Lower lobe of right lung (tissue), 2 donors: Measurements from ENCODE around the gene MRPL10. TPM values are rescaled to one million over a fixed set of nuclear protein-coding genes. Genes with fewer than 3 reads are reported as not detected.

Source experiments
- ATAC-seq, 2 donors: fragments of 200-7000 bp; cut with Tn5 transposase; one replicate each; pipeline ENCODE4 v1.9.1; 2020 to 2022; ENCODE audit warnings: mild to moderate bottlenecking in 2 of 2, moderate library complexity in 2 of 2
- DNase-seq: peaks from one replicate; pipeline ENCODE4 v3.0.0-alpha.2; 2020
- H3K27ac ChIP-seq: fragments of 200-600 bp; one replicate; pipeline ENCODE4 v1.8.0; 2022
- H3K27me3 ChIP-seq: fragments of 200-600 bp; one replicate; pipeline ENCODE4 v1.8.0; 2022; ENCODE audit warnings: low read depth
- H3K36me3 ChIP-seq: fragments of 200-600 bp; one replicate; pipeline ENCODE4 v1.8.0; 2022; ENCODE audit warnings: mild to moderate bottlenecking
- H3K4me1 ChIP-seq: fragments of 200-600 bp; one replicate; pipeline ENCODE4 v1.8.0; 2022
- H3K4me3 ChIP-seq: fragments of 200-600 bp; one replicate; pipeline ENCODE4 v1.8.0; 2022; ENCODE audit warnings: mild to moderate bottlenecking
- H3K9me3 ChIP-seq: fragments of 200-600 bp; one replicate; pipeline ENCODE4 v1.8.0; 2022
- intact Hi-C: fragments of 100-400 bp; cut with DNase I; formaldehyde crosslinking; loops from one replicate; pipeline ENCODE4 v1.11.0; 2022
- total RNA-seq: library from RNA; stranded (reverse); fragmentation: NEBNext Ultra II Directional; extraction: Animal tissue kit (Norgen Biotek cat#: 25700); gene quantifications from one replicate; pipeline ENCODE4 v1.2.1, GENCODE V29; 2021
- TF ChIP-seq, protein P1 (sequence below): fragments of 200-600 bp; IDR thresholded peaks from one replicate; pipeline ENCODE4 v1.8.0; 2022; ENCODE audit warnings: antibody characterized with exemption, mild to moderate bottlenecking
- donor health status: DM: no; HTN: yes; CAD: no; lungs with severe emphysema.

Gene MRPL10
- total RNA-seq, 1 donor from 2014 or later, result 33.2 TPM

DNA sequence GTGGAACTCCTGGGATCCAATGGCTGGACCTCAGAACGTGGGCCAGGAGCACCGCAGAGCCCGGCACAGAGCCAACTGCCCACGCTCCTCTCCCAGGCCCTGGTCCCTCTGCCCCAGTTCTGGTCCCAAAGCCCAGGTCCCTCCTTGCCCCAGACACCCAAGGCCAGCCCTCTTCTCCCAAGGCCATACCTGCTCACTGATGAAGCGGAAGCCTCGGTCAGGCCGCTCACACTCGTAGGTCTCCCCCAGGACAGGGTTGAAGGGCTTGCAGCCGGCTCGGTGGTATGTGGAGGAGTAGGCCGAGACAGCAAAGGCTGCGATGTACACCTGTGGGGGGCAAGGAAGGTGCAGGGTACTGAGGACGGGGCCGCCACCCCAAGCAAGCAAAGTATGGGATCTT, 18.3 kb downstream of the MRPL10 start:
- ATAC-seq, result no peak
- TF ChIP-seq, protein P1, sequence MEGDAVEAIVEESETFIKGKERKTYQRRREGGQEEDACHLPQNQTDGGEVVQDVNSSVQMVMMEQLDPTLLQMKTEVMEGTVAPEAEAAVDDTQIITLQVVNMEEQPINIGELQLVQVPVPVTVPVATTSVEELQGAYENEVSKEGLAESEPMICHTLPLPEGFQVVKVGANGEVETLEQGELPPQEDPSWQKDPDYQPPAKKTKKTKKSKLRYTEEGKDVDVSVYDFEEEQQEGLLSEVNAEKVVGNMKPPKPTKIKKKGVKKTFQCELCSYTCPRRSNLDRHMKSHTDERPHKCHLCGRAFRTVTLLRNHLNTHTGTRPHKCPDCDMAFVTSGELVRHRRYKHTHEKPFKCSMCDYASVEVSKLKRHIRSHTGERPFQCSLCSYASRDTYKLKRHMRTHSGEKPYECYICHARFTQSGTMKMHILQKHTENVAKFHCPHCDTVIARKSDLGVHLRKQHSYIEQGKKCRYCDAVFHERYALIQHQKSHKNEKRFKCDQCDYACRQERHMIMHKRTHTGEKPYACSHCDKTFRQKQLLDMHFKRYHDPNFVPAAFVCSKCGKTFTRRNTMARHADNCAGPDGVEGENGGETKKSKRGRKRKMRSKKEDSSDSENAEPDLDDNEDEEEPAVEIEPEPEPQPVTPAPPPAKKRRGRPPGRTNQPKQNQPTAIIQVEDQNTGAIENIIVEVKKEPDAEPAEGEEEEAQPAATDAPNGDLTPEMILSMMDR, result no peak
- no peaks in the 10 kb centered on the region for H3K27me3 ChIP-seq
- intact Hi-C loops, result no loop called here
- H3K4me3 ChIP-seq, result no peak overlapping the region
- peaks cover 16% of the 10 kb centered on the region for H3K4me1 ChIP-seq
- no peaks in the 10 kb centered on the region for H3K9me3 ChIP-seq
- no peak for DNase-seq
- H3K27ac ChIP-seq, result no peak overlapping the region
- peaks cover 93% of the 10 kb centered on the region for H3K36me3 ChIP-seq

DNA sequence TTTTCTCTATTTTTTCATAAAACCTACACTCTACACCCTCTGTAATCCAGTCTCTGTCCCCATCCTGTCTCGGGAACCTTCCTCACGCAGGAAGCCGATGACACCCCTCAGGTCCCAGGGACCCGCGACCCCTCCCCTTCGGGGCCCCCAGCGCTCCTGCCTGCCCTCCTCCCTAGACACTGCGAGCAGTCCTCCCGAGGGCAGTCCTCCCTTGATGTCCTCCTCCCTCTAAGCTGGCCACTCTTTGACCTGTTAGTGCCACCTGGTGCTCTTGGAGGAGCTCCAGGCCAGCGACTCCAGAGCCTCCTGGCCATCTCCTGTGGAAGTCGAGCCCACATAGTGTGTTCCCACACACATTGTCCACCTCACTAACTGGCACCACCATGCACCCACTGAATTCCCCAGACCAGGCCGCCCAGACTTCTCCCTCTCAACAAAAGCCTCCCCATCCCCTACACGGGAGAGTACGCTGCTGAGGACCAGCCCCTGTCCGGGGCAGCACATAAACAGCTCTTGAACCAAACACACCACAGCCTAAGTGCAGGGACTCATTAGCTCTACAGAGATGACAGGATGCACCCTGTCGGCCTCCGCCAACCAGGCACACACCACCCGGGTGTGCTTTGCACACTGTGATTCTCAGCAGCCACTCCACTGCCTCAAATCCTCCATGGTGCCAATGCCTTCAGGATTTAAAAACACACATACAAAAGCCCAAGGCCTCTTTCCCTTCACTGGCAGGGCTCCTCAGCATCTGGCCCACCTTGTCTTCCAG, 19.0 kb downstream of the MRPL10 start:
- H3K4me3 ChIP-seq, result no peak overlapping the region
- intact Hi-C loops, result no loop called here
- no peaks in the 10 kb centered on the region for H3K9me3 ChIP-seq
- DNase-seq (no peak), ATAC-seq (no peak)
- no peaks in the 10 kb centered on the region for H3K27me3 ChIP-seq
- H3K27ac ChIP-seq, result no peak overlapping the region
- peaks cover 16% of the 10 kb centered on the region for H3K4me1 ChIP-seq
- TF ChIP-seq, protein P1, result no peak
- H3K36me3 ChIP-seq, result peaks cover 93% of the 10 kb centered on the region

DNA sequence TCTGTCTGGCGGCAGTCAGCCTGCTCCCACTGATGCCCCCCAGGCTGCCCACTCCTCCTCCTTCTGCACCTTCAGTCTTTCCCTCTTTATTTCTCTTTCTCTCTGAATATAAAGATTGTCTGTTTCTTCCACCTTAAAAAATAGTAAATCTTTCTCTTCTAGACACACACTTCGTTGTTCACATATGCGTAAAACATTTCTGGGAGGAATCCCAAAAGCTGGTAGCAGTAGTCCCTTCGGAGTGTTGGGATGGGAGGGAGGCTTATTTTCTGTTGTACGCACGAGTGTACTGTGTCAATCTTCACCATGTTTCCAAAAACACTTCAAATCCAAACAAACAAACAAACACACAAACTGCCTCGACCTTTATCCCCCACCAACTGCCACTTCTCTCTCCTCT, 19.6 kb downstream of the MRPL10 start:
- H3K27ac ChIP-seq, result no peak overlapping the region
- TF ChIP-seq, protein P1, result no peak
- no peaks in the 10 kb centered on the region for H3K9me3 ChIP-seq
- intact Hi-C loops, result no loop called here
- ATAC-seq, result no peak
- peaks cover 16% of the 10 kb centered on the region for H3K4me1 ChIP-seq
- no peak overlapping the region for H3K4me3 ChIP-seq
- no peak for DNase-seq
- no peaks in the 10 kb centered on the region for H3K27me3 ChIP-seq
- peaks cover 93% of the 10 kb centered on the region for H3K36me3 ChIP-seq

DNA sequence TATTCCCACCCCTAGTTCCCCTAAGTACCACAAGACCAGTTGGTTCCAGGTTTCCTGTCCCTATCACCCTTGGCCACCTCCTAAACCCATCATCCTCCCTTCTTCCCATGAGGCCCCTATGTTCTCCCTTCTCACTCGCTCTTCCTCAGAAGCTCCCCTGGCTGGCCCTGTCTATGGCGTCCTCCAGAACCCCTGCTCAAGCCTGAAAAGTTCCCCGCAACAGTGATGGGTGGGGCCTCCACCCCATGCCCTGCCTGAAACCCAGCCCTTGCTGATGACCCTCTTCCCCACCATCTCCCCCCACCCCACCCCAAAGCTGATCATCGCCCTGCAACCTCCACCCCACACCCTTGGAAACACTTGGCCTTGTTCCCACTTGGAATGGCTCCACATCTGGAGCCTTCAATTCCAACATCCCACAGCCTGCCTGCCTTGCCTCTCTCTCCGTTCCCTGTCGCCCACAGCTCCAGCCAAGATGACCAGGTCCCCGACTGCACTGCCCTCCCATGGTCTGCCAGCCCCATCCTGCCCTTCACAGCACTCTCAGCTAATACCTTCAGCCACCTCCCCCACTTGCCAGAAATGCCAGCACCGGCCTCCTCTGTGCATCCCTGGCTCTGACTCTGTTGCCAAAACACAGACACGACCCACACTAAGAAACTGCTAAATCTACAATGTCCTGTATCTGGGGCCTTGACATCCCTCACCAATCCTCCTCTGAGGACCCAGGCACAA, 20.3 kb downstream of the MRPL10 start:
- intact Hi-C loops, result no loop called here
- Histone ChIP-seq H3K4me1 (peaks cover 16% of the 10 kb centered on the region), H3K36me3 (peaks cover 90% of the 10 kb centered on the region), H3K9me3 (no peaks in the 10 kb centered on the region), H3K4me3 (no peak overlapping the region), H3K27me3 (no peaks in the 10 kb centered on the region), H3K27ac (no peak overlapping the region)
- DNase-seq (no peak), ATAC-seq (no peak)
- TF ChIP-seq, protein P1, result no peak

DNA sequence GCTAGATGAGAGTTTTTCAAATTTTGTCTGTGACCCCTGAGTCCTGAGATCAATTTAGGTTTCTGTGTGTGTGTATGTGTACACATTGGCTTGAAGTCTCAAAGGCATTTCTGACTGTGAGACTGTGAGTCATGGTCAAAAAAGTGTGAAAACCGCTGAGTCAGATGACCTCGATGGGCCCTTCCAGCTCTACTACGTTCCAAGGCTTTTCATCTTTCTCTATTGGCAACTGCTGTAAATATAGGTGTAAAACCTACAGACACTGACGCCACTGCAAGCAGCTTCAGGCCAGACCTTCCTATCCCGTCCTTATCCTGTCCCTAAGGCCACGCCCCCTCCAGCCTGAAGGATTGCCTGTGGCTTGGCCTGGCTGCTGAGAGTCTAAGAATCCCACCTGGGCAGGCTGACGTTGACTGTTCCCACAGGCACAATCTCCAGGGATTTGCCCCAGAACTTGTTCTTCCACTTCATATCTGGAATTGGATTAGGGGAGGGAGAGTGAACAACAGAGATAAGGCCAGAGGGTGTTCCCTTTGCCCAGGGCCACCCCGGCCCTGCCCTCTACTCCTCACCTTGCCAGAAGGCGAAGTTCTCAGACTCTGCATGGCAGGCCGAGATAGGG, 21.0 kb downstream of the MRPL10 start:
- intact Hi-C loops, result no loop called here
- peak overlapping the region; percentile 62 for H3K27ac ChIP-seq
- peaks cover 83% of the 10 kb centered on the region for H3K36me3 ChIP-seq

More for the DNA sequence above, 21.0 kb downstream of the MRPL10 start:
- peak; percentile 86 to 88 for ATAC-seq
- peak; percentile 75 for DNase-seq
- Histone ChIP-seq H3K27me3 (no peaks in the 10 kb centered on the region), H3K4me1 (peaks cover 16% of the 10 kb centered on the region), H3K4me3 (no peak overlapping the region), H3K9me3 (no peaks in the 10 kb centered on the region)
- TF ChIP-seq, protein P1, result no peak
